ENCODE measurements around the gene NUCB1.

The NUCB1 gene

DNA sequence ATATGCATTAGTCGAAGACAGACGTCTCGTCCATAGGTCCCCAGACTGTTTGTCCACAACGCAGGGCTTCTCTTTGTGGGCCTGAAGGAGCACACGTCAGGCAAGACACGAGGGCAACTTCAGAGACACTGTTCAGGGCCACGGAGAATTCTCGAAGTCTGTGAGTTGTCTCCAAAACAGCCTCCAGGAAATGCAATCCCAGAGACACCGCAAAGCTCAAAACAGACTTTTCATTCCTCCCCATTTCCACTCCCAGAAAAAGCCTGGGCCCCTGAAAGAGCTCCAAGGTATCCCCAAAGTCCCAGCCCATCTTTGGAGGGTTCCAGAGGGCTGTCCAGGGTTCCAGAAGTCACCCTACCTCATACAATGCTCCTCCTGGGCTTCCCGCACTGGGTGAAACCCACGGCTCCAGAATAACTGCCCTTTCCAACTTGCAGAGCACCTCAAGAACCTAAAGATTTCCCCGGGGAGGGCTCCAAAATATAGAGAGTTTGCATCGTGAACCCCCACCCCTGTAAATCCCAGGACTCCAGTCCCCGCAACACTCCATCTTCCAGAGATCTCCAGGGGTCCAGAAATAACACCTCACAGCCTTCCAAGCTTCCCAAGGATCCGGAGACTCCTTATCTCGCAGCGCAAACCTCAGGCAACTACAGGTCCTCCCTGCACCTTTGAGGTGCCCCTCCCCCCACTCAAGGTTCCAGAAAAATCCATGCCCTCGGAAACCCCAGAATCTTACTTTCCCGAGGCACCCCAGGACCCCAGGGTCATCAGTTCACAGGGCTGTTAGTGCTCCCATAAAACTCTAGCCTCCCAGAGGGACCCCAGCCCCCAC lies 64.3 kb downstream of the NUCB1 start:
- DNase-seq, result no peak

DNA sequence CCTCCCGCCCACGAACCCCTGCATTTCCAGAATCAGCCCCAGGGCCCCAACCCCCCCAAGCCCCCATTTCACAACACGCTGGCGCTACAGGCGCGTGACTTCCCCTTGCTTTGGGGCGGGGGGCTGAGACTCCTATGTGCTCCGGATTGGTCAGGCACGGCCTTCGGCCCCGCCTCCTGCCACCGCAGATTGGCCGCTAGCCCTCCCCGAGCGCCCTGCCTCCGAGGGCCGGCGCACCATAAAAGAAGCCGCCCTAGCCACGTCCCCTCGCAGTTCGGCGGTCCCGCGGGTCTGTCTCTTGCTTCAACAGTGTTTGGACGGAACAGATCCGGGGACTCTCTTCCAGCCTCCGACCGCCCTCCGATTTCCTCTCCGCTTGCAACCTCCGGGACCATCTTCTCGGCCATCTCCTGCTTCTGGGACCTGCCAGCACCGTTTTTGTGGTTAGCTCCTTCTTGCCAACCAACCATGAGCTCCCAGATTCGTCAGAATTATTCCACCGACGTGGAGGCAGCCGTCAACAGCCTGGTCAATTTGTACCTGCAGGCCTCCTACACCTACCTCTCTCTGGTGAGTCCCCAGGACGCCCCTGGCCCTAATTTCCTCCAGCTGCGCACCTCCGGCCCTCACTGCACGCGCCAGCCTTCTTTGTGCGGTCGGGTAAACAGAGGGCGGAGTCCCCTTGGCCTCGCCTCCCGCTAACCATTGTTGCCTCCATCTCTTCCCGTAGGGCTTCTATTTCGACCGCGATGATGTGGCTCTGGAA lies 65.1 kb downstream of the NUCB1 start, which contains the start of gene FTL:
Gene FTL, plus strand, starts transcription at position 270 of the 766 bp plus-strand sequence. Its CDS starts 199 bp downstream, at position 469.
- peak; percentile 89 for DNase-seq

DNA sequence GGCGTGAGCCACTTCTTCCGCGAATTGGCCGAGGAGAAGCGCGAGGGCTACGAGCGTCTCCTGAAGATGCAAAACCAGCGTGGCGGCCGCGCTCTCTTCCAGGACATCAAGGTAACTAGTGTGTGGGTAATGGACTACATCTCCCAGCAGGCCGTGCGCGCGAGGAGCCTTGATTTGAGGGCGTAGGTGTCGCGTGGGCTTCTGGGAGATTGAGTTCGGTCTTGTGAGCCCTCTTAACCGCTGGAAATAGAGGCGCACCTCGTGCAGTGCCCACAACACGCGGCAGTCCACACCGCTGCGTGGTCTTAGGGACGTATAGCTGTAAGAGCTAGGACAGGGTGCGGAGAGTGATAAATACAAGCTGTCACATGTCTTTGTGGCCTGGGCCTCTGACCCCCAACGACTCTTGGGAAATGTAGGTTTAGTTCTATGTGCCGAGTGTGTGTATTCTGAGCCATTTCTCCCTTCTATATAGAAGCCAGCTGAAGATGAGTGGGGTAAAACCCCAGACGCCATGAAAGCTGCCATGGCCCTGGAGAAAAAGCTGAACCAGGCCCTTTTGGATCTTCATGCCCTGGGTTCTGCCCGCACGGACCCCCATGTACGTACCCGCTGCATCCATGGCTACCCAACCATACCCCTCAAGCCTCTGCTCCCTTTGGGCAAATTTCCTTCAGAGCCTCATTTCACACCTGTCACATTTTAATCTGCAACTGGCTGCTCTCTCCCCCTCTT lies 65.9 kb downstream of the NUCB1 start:
- peak; percentile 86 for DNase-seq

- DNase-seq, result no peak
These were observed 66.6 kb downstream of the NUCB1 start for GRCh38 chr19:48966541-48967345.

- no peak for DNase-seq
These were observed 67.5 kb downstream of the NUCB1 start for GRCh38 chr19:48967346-48968178.

DNA sequence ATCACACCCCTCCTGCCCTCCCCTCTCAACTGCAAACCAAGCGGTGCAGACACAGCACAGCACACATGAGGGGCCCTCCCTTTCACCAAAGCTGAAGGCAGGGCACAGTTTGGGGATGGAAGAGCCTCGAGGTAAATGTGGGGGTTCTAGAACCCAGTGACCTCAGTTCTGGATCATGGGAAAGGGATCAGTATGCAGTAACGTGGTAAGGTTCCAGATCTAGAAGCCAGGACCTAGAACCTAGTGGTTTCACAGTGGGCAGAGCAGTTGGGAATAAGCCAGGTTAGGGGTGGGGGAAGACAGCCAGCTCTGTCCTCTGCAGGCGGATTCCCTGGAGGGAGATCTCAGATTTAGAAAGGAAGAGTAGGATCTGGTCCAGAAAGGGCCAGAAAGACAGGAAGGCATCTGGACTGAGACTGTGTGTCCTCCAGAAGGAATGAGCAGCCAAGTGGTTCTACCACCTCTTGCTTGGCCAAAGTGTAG lies 68.1 kb downstream of the NUCB1 start:
- no peak for DNase-seq

GRCh38 chr19:48968813-48969218 lies 68.7 kb downstream of the NUCB1 start:
- DNase-seq, result no peak

DNA sequence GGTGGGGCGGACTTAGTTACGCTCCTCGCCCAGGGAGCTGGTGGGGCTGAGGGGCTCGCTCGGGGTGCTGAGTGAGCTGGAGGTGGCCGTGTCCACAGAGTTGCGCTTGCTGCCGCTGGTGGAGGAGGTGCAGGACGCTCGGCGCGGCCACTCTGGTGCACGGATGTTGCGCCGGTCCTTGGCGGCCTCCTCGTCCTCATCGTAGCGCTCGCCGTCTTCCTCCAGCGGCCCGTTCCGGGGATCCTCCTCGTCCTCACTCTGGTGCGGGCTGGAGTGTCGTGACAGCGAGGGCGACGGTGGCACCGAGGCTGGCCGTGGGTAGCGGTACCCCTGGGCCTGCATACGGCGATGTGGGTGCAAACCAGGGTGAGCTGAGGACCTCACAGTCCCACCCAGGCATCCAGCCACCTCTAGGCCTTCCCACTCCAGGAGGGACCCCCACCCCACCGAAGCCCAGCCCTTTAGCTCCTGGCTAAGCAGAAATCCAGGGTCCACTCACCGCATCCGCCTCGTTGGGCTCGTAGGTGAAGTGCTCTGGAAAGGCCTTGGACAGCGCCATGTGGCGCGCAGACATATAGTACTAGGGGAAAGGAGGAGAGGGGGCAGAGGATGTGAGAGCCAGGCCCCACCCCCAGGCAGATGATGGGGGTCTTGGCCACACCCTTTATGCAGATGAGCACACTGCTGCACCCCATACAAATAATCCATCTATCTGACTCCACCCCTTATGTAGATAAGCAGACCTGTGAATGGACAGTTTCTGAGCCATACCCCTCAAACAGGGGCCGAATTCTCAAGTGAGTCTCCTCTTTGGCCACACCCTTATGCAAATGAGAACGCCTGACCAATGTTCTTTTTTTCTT lies 69.4 kb downstream of the NUCB1 start:
- no peak for DNase-seq

- no peak for DNase-seq
These were observed 70.1 kb downstream of the NUCB1 start for GRCh38 chr19:48970139-48970766.

- DNase-seq, result peak; percentile 51
These were observed 70.8 kb downstream of the NUCB1 start for GRCh38 chr19:48970923-48971395.
